DMS153 treated with DMSO at 0.1 percent for 48 hours (cell line): ENCODE results near the gene TENM3.

ENCODE experiments used
- DNase-seq: peaks from one replicate; lab custom pipeline; 2025; ENCODE audit not compliant: unreplicated experiment; lab: John Stamatoyannopoulos, UW

TENM3 gene

DNA sequence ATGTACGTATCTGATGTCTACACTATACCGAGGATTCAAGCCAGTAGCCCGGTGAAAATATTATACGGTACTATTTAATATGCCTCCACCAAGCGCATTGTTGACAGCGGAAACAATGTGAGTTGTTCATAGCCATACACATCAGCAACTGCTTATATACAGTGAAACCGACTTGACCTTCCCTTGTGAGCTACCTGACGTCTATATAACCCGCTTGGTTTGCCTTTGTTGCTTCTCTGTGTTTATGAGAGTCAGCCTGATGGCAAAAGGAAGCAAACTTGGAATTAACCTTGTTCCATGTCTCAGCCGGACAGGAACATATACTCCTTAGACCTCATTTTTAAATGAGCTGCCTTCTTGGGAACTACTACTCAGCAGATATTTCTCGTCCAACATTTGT, 462.2 kb downstream of the TENM3 start:
- DNase-seq, result no peak

DNA sequence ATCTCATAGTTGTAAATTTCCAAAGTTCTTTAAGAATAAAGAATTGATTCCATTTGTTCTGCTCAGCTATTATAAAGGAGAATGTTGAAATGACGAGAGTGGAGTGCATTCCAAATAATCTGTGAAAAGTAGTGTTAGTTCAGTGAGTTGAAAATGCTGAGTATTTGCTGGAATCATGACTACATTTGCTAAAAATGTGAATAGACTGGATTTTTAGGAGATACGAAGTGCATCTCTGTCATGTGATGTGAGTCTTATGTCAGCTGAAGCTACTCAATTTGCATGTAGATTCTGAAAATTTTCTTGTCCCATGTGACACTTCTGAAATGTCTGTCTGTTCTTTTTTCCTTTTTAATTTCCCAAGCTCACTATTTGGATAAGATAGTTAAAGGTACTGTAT, 468.0 kb downstream of the TENM3 start:
- DNase-seq, result no peak

DNA sequence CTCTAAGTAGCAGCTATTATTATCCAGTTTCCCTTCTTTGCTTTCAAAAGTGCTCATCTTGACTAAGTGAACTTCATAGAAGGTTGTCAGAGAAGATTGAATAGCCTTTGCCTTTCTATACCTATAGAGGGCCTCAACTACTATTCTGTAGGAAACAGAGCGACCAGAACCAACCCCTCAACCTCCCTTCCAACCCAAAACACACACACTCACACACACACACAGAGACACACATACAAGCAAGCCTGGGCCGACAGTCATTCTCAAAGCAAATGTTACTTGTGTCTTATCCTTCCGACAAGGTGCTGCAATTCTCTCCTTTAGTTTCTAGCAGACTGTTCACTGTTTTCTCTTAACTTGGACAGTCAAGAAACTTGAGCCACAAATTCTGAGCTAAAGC, 472.3 kb downstream of the TENM3 start:
- DNase-seq, result no peak

DNA sequence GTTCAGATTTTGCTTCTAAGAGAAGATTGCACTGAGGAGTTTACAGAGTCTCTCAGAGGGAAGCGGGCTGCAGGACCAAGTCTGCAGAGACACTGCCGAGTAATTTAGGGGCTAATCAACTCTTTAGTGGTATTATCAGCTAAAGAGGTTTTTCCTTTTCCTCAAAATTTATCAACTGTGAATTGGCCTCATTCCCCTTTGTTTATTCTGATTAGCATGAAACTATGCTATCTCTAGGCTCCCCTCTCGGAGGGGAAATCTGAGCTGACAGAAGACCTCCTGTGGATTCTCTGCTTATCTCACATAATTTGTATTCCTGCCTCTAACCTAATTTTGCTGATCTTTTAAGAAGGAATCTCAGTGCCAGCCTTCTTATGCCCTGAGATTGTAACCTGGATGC, 473.0 kb downstream of the TENM3 start:
- no peak for DNase-seq

DNA sequence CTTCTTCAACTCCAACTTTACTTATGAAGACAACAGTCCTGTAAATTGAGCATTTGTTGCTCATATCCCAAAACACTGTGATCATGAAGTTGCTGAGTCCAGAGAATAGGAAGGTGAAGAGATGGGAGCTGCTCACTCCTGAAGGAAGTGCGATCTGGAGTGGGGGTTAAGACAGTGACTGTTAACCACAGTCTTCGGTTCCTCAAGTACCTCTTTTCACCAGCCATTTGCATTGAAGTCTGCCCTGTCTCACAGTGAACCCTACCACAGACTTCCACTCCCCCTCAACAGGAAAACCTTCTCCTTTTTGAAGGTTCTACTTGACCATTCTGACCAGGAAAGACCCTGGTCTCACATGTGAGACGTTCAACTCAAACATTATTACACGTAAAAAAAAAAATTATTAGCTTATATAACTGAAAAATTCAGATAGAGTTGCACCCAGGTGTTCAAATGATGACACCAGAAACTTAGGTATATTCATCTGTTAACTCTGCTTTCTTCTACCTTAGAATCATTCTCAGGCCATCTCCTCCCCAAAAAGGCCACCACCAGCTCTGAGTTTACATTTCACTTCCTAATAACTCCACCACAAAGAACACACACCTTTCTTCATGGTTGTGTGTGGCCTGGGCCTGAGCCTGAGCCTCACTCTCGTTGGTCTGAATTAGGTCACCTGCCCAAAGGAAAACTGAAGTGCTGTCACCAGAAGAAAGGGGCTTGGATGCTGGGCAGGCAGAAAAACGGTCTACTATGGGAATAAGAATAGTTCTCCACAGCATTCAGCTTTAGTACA, 474.8 kb downstream of the TENM3 start:
- DNase-seq, result no peak

DNA sequence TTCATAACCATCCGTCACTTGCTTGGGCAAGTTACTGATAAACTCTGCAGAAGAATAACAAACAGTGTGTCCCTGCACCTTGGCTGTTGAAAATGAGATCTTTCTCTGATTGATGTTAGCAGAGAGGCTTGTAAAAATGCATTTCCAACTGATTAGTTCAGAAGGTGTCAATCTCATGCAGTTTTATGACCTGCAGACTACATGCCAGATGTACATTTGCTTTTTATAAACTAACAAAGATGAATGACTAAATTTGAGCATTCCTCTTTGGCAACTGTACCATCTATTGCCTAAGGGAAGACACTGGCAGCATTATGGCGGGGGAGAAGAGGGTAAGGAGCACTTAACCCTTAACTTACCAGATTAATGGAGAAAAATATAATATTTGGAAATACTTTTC, 481.2 kb downstream of the TENM3 start:
- no peak for DNase-seq

DNA sequence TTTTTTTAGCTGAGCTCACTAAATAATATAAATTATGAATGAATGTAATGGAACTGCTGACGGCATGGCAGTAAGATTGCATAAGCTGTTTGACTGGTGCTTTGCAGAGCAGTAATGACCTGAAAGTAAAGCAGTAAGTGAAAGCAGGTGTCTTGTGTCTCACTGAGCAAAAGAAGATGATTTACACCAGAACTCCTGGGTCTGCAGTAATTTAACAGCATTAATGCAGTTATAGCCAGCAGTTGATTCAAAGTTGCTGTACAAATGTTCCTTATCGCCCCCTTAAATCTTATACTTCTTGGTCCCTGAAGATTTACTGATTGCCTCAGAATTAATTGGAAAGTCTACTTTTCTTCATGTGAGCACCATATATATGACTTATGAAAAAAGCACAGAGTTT, 486.3 kb downstream of the TENM3 start:
- no peak for DNase-seq

DNA sequence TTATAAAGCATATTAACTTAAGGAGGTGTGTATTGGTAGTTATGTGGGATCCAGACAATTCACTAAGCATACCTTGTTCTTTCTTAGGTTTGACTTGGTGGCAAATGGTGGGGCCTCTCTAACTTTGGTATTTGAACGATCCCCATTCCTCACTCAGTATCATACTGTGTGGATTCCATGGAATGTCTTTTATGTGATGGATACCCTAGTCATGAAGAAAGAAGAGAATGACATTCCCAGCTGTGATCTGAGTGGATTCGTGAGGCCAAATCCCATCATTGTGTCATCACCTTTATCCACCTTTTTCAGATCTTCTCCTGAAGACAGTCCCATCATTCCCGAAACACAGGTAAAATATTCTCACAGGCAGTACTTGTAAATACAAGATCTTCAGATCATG, 487.6 kb downstream of the TENM3 start:
- no peak for DNase-seq

DNA sequence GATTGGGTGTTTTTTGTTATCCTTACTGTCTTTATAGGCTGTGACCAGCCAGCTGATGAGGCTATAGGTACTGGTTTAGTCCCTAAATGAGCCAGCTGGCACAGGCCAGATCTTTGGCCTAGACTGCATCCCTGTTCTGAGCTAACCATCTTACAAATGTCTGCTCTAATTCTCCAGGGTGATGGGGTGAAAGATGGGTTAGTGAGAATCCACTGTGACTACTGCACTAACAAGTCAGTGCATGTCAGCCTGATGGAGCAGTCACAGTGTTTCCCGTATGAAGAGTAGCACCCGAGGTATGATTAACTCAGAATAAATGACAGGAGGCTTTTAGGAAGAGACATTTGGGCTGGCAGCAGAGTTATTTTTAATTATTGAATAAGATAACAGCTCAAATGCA, 493.0 kb downstream of the TENM3 start:
- no peak for DNase-seq

DNA sequence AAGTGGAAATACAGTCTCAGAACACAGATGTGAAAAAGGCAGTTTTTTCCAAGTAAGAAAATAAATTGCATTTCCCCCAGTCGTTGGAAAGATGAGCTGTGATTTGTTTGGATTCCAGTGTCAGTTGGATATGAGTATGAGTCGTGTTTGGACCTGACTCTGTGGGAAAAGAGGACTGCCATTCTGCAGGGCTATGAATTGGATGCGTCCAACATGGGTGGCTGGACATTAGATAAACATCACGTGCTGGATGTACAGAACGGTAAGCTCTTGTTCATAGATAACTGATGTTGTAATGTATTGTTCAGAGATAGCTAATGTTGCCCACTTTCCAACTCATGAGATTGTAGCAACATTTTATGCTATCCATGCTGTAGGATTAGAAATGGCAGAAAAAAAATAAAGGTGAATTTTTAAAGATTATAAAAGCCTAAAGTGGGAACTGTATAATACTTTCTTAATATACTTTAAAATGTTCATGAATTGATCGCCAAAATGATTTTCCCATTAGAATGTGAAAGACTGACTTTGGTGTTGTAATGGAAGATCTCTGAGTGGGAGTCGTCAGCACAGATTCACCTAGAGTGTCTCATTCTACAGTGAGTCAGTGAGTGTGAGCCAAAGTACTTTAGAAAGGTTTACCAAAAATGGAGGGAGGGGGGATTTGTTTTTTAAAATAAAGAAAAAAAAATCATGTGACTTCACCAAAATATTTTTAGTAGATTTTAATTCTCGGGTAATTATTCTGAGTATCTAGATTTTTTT, 495.3 kb downstream of the TENM3 start:
- DNase-seq, result no peak

DNA sequence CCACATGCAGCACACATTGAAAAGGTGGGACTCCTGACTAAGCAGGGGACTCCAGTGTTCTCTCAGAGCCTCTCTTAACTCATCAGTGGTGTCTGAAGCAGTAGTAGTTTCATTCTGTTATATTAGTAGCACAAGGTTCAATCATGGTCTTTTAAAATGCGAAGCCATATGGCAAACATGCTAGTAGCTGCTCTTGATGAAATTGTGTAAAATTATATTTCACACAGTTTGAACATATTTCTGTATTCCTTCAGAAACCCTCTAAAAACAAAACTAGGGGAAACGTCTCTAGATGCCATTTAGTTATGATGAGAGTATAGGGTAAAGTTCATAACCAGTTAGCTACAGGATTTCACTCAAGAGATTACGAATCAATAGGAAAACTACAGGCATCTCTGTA, 497.1 kb downstream of the TENM3 start:
- DNase-seq, result no peak

DNA sequence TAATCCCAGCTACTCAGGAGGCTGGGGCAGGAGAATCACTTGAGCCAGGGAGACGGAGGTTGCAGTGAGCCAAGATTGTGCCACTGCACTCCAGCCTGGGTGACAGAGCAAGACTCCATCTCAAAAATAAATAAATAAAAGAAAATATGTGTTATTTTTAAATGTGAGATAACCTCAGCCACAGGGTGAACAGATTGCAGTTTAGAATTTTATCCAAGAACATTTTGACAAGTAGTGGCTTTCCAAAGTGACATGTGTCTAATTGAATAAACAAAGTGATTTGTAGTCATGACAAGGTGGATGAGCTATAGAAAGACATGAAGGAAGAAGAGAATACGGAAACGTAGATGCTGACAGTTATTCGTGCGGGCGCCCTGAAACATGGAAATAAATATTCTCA, 497.9 kb downstream of the TENM3 start:
- no peak for DNase-seq

DNA sequence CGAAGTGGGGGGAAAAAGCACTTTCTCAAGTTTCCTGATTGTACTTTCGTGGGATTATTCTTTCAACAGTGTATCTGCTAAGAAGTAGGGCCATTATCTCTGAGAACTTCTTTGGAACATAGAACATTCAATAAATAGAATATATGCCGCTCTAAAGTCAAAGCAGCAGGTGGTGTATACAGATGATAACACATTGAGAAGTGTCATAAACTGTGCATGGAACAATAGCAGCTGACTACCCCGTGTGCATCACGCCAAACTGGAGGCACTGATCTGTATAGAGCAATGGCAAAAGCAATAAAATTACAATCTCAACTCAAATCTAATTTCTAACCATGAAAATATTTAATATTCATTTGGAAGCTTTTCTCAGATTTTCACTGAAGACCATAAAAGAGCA, 498.7 kb downstream of the TENM3 start:
- peak; percentile 31 for DNase-seq

DNA sequence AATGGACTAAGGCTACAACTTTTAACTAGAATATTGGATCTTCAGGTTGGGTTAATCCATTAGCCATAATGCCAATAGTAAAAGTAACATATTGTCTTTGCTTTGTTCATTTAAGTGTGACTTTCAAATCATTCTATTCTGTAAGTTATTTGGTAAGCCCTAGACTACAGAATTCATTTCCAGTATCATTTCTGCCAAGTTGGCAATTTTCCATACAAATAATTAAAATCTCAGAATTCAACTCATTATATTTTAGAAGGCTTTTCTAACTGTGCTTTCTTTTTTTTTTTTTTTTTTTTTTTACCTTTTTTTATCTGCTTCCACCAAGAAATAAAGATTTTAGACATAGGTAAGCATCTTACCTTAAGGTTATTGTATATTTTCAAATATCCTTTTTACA, 500.6 kb downstream of the TENM3 start:
- DNase-seq, result no peak

DNA sequence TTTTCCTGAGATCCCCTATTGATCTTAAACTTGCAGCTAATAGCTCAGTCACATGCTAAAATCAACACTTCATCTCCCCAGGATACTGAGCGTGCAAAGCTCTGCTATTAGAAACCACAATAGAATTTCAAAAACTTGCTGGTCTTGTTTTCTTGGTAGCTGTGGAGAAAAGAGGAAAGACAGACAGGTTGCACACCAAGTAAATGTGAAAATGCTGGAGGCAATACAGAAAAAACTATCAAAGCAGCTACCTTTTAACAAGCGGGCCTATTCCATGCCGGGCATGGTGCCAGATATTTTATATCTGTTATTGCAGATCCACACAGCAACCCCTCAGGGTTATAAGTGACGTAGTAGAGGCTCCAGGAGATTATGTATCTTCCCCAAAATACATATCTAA, 502.0 kb downstream of the TENM3 start:
- peak; percentile 76 for DNase-seq

DNA sequence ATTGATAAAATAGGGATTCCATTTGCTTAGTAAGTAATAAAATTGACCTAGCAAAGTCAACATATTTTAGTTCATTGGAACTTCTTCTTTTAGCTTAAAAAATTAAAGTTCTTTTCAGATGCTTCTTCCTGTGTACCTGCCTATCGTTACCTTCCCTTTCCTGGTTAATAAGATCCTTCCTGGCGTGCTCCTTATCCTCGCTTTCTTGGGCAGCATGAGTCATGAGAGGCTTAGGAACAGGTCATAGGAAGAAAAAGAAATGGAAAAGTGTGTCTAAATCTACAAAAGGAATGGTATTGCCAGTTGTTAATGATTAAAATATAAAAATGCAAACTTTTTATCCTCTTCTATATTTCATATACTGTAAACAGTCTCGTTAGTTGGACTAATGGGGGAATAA, 503.7 kb downstream of the TENM3 start:
- DNase-seq, result no peak

DNA sequence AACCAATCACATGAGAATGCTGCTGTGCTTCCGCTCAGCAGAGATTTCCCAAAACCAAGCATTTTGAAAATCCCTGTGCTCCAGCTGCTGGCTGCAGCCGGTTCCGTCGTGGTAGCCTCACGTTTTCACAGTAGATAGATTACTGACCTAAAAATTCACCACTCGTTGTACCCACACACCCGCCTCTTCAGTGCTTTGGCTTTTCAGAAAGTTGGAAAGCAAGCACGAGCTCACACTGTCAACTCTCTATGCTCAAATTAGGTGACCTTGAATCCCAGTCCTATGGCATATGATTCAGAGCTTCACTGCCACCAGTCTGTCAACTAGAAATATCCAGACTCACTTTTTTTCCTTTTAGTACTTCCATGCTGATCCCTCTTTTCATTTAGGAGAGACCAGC, 505.1 kb downstream of the TENM3 start:
- DNase-seq, result no peak

DNA sequence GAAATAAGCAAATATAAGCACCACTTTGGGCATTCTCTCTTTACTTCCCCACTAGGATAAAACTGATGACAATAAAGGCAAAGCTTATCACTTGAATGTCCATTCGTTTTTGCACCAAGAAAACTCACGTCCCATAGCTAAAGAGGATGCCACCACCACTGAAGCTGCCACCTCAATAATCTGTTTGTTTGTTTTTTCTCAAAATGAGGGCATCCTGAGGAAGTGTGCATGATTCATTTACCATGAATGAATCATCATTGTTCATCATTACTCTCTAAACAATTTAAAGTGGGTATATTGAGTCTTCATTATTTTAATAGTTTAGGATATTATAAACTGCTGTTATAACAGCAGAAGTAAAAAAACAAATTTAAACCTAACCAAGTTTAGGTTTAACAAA, 505.7 kb downstream of the TENM3 start:
- no peak for DNase-seq

DNA sequence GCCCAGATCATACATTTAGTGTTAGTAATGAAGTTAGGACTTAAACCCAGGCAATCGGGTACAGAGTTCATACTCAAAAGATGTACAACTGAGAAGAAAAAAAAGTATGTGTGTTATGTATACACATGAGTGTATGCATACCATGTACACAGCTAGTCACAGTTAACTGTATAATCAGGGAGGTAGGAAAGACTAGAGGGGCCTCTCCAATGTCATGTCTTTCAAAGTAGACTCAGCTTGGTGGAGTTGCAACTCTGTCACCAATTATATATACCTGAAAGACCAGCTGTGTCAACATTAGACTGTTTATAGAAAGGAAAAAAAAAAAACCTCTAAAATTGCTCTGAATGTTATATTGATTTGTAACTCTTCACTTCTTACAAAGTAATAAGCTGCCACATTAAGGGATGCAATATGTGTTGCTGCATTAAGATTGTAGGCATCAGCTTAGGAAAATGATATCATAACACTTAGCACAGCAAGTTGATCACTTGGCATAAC, 506.5 kb downstream of the TENM3 start:
- DNase-seq, result peak; percentile 48

DNA sequence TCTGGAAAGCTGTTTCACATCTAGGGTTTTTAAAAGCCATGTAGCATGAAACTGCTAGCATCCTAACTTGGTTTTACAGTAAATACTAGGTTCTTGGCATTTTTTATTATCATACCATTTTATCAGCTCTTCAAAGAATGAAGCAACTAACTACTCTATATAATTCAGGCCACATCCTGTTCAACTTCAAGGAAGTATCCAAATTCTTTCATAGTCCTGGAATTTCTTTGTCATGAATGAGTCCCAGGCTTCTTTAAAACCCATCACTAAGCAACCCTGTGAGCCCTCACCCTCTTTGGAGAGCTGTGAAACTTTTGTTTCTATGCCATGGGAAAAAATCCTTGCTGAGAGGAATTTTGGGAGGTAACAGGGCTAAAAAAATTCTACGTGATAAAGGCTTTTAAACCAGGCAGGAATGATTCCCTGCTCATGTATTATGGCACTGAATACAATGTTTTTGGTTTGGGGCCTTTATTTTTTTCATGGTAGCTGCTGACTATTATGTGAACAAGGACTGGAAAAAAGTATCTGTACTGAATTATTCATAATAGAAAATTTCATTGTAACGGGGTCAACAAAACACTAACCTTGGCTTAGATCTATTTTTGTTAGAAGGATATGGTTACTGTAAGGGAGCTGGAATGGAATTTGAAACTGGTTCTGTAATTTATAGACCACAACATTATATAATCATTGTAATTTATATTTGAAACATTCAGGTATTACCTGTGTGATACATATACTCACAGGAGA, 509.1 kb downstream of the TENM3 start:
- no peak for DNase-seq

DNA sequence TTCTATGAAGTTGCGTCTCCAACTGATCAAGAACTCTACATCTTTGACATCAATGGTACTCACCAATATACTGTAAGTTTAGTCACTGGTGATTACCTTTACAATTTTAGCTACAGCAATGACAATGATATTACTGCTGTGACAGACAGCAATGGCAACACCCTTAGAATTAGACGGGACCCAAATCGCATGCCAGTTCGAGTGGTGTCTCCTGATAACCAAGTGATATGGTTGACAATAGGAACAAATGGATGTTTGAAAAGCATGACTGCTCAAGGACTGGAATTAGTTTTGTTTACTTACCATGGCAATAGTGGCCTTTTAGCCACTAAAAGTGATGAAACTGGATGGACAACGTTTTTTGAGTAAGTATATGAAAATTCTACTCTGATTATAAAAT, 511.7 kb downstream of the TENM3 start:
- DNase-seq, result no peak
